BJ (cell line): Measurements from ENCODE around the gene C1orf185. TPM values are rescaled to one million over a fixed set of nuclear protein-coding genes. Genes with fewer than 3 reads are reported as not detected.
"Not testable (repeated sequence)": the region's sequence is repeated elsewhere in the genome, so short reads cannot be mapped to it uniquely, and the experiment has no call there.

Source experiments
- CTCF ChIA-PET: fragments of 350-600 bp; formaldehyde crosslinking; extraction: SDS; loops from one replicate; lab custom pipeline; 2021; ENCODE audit warnings: antibody characterized with exemption, inconsistent platforms; lab: Yijun Ruan, JAX
- POLR2A ChIA-PET: fragments of 300-600 bp; sonication (Branson Sonifier 250); formaldehyde crosslinking; extraction: SDS; loops from one replicate; lab custom pipeline; 2021; ENCODE audit warnings: antibody characterized with exemption; lab: Charles Lee
- DNase-seq: peaks from one replicate; pipeline ENCODE4 v3.0.0-alpha.2; 2011; ENCODE audit warnings: low read depth
- H3K27me3 ChIP-seq: 2 replicates; pipeline ENCODE4 v1.6.0; 2011; ENCODE audit warnings: low read length; ENCODE audit not compliant: control insufficient read depth, insufficient read depth
- H3K36me3 ChIP-seq: 2 replicates; pipeline ENCODE4 v1.5.1; 2011; ENCODE audit warnings: low read length; ENCODE audit not compliant: control insufficient read depth, insufficient read depth
- H3K4me3 ChIP-seq: 2 replicates; pipeline ENCODE4 v1.5.1; 2011; ENCODE audit warnings: low read depth, mild to moderate bottlenecking, control low read depth, low read length
- CTCF ChIP-seq: IDR thresholded peaks from 2 replicates; pipeline ENCODE4 v1.5.1; 2011; ENCODE audit warnings: low read depth, mild to moderate bottlenecking, control low read depth, inconsistent platforms, low read length, moderate library complexity; ENCODE audit not compliant: insufficient read depth
- polyA plus RNA-seq: library from polyadenylated mRNA; depleted of rRNA; stranded (reverse); fragments of >200 nt; gene quantifications from 2 replicates; pipeline ENCODE4 v1.2.3, GENCODE V29; 2011

The C1orf185 gene
- polyA plus RNA-seq, 1 experiment: not detected

GRCh38 chr1:51133045-51133444 is 31.0 kb downstream of the C1orf185 start:
- POLR2A ChIA-PET: no interaction called here
- Histone ChIP-seq H3K4me3 (no peak overlapping the region), H3K36me3 (no peaks in the 10 kb centered on the region), H3K27me3 (no peaks in the 10 kb centered on the region)
- no peak for DNase-seq
- CTCF ChIA-PET: no interaction called here
- no peak for TF ChIP-seq CTCF

- DNase-seq, CTCF ChIA-PET, H3K27me3 ChIP-seq, H3K4me3 ChIP-seq, POLR2A ChIA-PET, H3K36me3 ChIP-seq: not testable (repeated sequence)
These were observed 35.7 kb downstream of the C1orf185 start for GRCh38 chr1:51137696-51138095.

GRCh38 chr1:51139474-51139873 is 37.4 kb downstream of the C1orf185 start:
- CTCF ChIA-PET: interaction anchor here (0.6 to 1.6 kb wide), 4 partner anchors 14 to 365 kb away, joined by 3 to 6 read pairs (median 4); no protein-coding TSS in a partner anchor

GRCh38 chr1:51147394-51147793 is 45.4 kb downstream of the C1orf185 start:
- DNase-seq: no peak
- no peaks in the 10 kb centered on the region for H3K27me3 ChIP-seq
- CTCF ChIA-PET: no interaction called here
- TF ChIP-seq CTCF: no peak
- POLR2A ChIA-PET: no interaction called here
- H3K4me3 ChIP-seq: no peak overlapping the region
- no peaks in the 10 kb centered on the region for H3K36me3 ChIP-seq

More at GRCh38 chr1:51139474-51139873, 37.4 kb downstream of the C1orf185 start:
- no peak for DNase-seq
- Histone ChIP-seq H3K27me3 (no peaks in the 10 kb centered on the region), H3K4me3 (no peak overlapping the region), H3K36me3 (no peaks in the 10 kb centered on the region)
- 0 out of 2 replicates have a peak, but pooled peaks have one; percentile 10 for TF ChIP-seq CTCF
- POLR2A ChIA-PET: no interaction called here

GRCh38 chr1:51154776-51155175 is 52.7 kb downstream of the C1orf185 start:
- ChIA-PET POLR2A (no interaction called here), CTCF (interaction anchor here (0.6 to 1.7 kb wide), 2 partner anchors 13 to 107 kb away, joined by 3 to 5 read pairs; no protein-coding TSS in a partner anchor)
- TF ChIP-seq CTCF: no peak
- DNase-seq: no peak
- Histone ChIP-seq H3K36me3 (no peaks in the 10 kb centered on the region), H3K27me3 (peaks cover 1% of the 10 kb centered on the region; the same call in 1 of the 2 replicates), H3K4me3 (no peak overlapping the region)

GRCh38 chr1:51156752-51157151 is 54.7 kb downstream of the C1orf185 start:
- Histone ChIP-seq H3K36me3 (no peaks in the 10 kb centered on the region), H3K4me3 (no peak overlapping the region), H3K27me3 (peaks cover 1% of the 10 kb centered on the region; the same call in 1 of the 2 replicates)
- no peak for DNase-seq
- ChIA-PET POLR2A (no interaction called here), CTCF (no interaction called here)
- TF ChIP-seq CTCF: no peak
